ENCODE measurements around the gene PGPEP1. TPM values are rescaled to one million over a fixed set of nuclear protein-coding genes. Genes with fewer than 3 reads are reported as not detected.

The PGPEP1 gene
- total and polyA plus RNA-seq, 4 donors = 19.2 to 46.9 (median 33.4) TPM

DNA sequence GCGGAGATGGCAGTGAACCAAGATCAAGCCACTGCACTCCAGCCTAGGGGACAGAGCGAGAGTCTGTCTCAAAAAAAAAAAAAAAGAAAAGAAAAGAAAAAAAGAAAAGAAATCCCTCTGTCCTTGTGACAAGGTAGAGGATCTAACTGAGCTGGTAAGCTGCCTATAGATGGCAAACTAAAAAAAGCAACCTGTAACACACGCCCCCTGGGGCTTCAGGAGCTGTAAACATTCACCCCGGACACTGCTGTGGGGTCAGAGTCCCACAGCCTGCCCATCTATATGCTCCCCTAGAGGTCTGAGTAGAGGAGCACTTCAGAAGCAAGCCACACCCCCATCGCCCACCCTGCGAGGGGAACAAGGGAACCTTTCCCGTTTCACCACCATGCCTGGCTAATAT is 4.3 kb upstream of the PGPEP1 start:
- no peaks in the 10 kb centered on the region for H3K9me3 ChIP-seq (ENCODE audit: control insufficient read depth, low read length)
- H3K27ac ChIP-seq (ENCODE audit: low read depth in 1 of 2, low read length in 2 of 2) = no peak overlapping the region
- no peaks in the 10 kb centered on the region for H3K27me3 ChIP-seq (ENCODE audit: control insufficient read depth in 1 of 2, insufficient read depth in 2 of 2, low read length in 1 of 2)
- no peak overlapping the region for H3K4me3 ChIP-seq (ENCODE audit: low read length in 2 of 2)
- ATAC-seq (ENCODE audit: low FRiP score) (no peak), DNase-seq (no peak)
- H3K4me1 ChIP-seq (ENCODE audit: control insufficient read depth in 1 of 2, insufficient read depth in 2 of 2, low read length in 2 of 2) = no peaks in the 10 kb centered on the region
- intact Hi-C loops (cut with DNase I) = loop anchor here in 1 of 2 donors (10.0 kb wide), 1 partner anchor 121 kb away; no protein-coding TSS in a partner anchor
- H3K36me3 ChIP-seq (ENCODE audit: control insufficient read depth in 1 of 2, insufficient read depth in 2 of 2, low read length in 1 of 2) = no peaks in the 10 kb centered on the region
- WGBS, 2 donors = 52 to 60% methylated on average over 7 of the region's 7 CpGs

GRCh38 chr19:18338541-18338940 is 1.9 kb upstream of the PGPEP1 start:
- H3K27me3 ChIP-seq (ENCODE audit: control insufficient read depth in 1 of 2, insufficient read depth in 2 of 2, low read length in 1 of 2) = no peaks in the 10 kb centered on the region
- intact Hi-C loops (cut with DNase I) = loop anchor here in 1 of 2 donors (10.0 kb wide), 1 partner anchor 124 kb away; no protein-coding TSS in a partner anchor

GRCh38 chr19:18339723-18340122 is 675 bp upstream of the PGPEP1 start:
- no peak overlapping the region for H3K27ac ChIP-seq (ENCODE audit: low read depth in 1 of 2, low read length in 2 of 2)
- no peaks in the 10 kb centered on the region for H3K4me1 ChIP-seq (ENCODE audit: control insufficient read depth in 1 of 2, insufficient read depth in 2 of 2, low read length in 2 of 2)
- no peak for DNase-seq
- H3K9me3 ChIP-seq (ENCODE audit: control insufficient read depth, low read length) = no peaks in the 10 kb centered on the region
- intact Hi-C loops (cut with DNase I) = loop anchor here in 1 of 2 donors (10.0 kb wide), 1 partner anchor 125 kb away; no protein-coding TSS in a partner anchor
- H3K36me3 ChIP-seq (ENCODE audit: control insufficient read depth in 1 of 2, insufficient read depth in 2 of 2, low read length in 1 of 2) = no peaks in the 10 kb centered on the region
- H3K27me3 ChIP-seq (ENCODE audit: control insufficient read depth in 1 of 2, insufficient read depth in 2 of 2, low read length in 1 of 2) = no peaks in the 10 kb centered on the region
- 52 to 60% methylated on average over 6 of the region's 6 CpGs for WGBS, 2 donors
- no peak overlapping the region for H3K4me3 ChIP-seq (ENCODE audit: low read length in 2 of 2)
- ATAC-seq (ENCODE audit: low FRiP score) = no peak

More at GRCh38 chr19:18338541-18338940, 1.9 kb upstream of the PGPEP1 start:
- H3K27ac ChIP-seq (ENCODE audit: low read depth in 1 of 2, low read length in 2 of 2) = no peak overlapping the region
- H3K4me3 ChIP-seq (ENCODE audit: low read length in 2 of 2) = no peak overlapping the region
- ATAC-seq (ENCODE audit: low FRiP score) = no peak
- no peaks in the 10 kb centered on the region for H3K9me3 ChIP-seq (ENCODE audit: control insufficient read depth, low read length)
- H3K36me3 ChIP-seq (ENCODE audit: control insufficient read depth in 1 of 2, insufficient read depth in 2 of 2, low read length in 1 of 2) = no peaks in the 10 kb centered on the region
- no peak for DNase-seq
- H3K4me1 ChIP-seq (ENCODE audit: control insufficient read depth in 1 of 2, insufficient read depth in 2 of 2, low read length in 2 of 2) = no peaks in the 10 kb centered on the region
- WGBS, 2 donors = 39 to 43% methylated on average over 9 of the region's 9 CpGs

GRCh38 chr19:18340990-18341868 is 831 bp downstream of the PGPEP1 start:
- intact Hi-C loops (cut with DNase I) = no loop called here
- no peaks in the 10 kb centered on the region for H3K9me3 ChIP-seq (ENCODE audit: control insufficient read depth, low read length)
- no peaks in the 10 kb centered on the region for H3K4me1 ChIP-seq (ENCODE audit: control insufficient read depth in 1 of 2, insufficient read depth in 2 of 2, low read length in 2 of 2)
- no peaks in the 10 kb centered on the region for H3K36me3 ChIP-seq (ENCODE audit: control insufficient read depth in 1 of 2, insufficient read depth in 2 of 2, low read length in 1 of 2)
- WGBS, 2 donors = 0 to 2% methylated on average over 17 to 18 of the region's 18 CpGs
- no peaks in the 10 kb centered on the region for H3K27me3 ChIP-seq (ENCODE audit: control insufficient read depth in 1 of 2, insufficient read depth in 2 of 2, low read length in 1 of 2)
- peak; percentile 72 to 88 for DNase-seq
- peak; percentile 66 for ATAC-seq (ENCODE audit: low FRiP score)
- peak overlapping the region; percentile 55 to 95 for H3K4me3 ChIP-seq (ENCODE audit: low read length in 2 of 2)
- H3K27ac ChIP-seq (ENCODE audit: low read depth in 1 of 2, low read length in 2 of 2) = peak overlapping the region in 1 of 2 donors; percentile 81

DNA sequence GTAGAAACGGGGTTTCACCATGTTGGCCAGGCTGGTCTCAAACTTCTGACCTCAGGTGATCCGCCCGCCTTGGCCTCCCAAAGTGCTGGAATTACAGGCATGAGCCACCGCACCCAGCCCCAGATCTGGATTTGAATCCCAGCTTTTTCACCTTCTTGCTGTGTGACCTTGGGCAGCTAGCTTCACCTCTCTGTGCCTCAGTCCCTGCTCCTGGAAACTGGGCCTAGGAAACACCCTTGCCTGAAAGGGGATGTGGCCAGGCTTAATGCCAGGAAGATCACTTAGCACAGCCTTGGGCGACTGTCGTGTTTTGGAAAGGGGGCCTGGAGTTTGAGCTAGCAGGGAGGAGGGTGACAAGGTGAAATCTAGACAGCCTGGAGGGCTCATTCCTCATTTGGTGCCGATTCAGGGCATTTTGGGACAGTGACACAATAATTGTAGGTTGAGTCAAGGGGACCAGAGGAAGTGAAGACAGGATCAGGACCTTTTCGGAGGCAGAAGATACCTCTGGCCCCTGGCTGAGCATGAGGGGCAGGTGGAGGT is 1.8 kb downstream of the PGPEP1 start:
- 80% methylated on average over 8 of the region's 8 CpGs for WGBS, 2 donors
- Histone ChIP-seq H3K27ac (ENCODE audit: low read depth in 1 of 2, low read length in 2 of 2) (no peak overlapping the region), H3K36me3 (ENCODE audit: control insufficient read depth in 1 of 2, insufficient read depth in 2 of 2, low read length in 1 of 2) (no peaks in the 10 kb centered on the region), H3K4me3 (ENCODE audit: low read length in 2 of 2) (no peak overlapping the region), H3K9me3 (ENCODE audit: control insufficient read depth, low read length) (no peaks in the 10 kb centered on the region), H3K4me1 (ENCODE audit: control insufficient read depth in 1 of 2, insufficient read depth in 2 of 2, low read length in 2 of 2) (no peaks in the 10 kb centered on the region), H3K27me3 (ENCODE audit: control insufficient read depth in 1 of 2, insufficient read depth in 2 of 2, low read length in 1 of 2) (no peaks in the 10 kb centered on the region)
- ATAC-seq (ENCODE audit: low FRiP score) (no peak), DNase-seq (no peak)
- intact Hi-C loops (cut with DNase I) = no loop called here

DNA sequence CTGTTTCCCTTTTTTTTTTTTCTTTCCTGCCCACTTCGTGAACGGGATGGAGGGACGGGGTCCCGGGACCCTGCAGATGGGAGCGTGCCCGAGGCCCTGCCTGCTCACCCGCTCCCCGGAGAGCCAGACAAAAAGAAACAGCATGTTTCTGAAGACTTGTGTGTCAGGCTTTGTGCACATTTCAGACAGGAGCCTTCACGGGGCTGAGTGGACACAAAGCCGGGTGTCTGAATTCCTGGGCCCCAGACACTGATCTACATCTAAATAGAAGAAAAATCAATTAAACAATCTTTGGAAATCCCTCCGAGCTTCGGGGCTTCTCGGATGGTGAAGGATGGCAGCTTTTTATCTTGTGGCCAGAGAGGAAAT is 4.2 kb downstream of the PGPEP1 start:
- WGBS, 2 donors = 64 to 70% methylated on average over 13 of the region's 13 CpGs
- Histone ChIP-seq H3K27ac (ENCODE audit: low read depth in 1 of 2, low read length in 2 of 2) (no peak overlapping the region), H3K4me3 (ENCODE audit: low read length in 2 of 2) (no peak overlapping the region), H3K4me1 (ENCODE audit: control insufficient read depth in 1 of 2, insufficient read depth in 2 of 2, low read length in 2 of 2) (no peaks in the 10 kb centered on the region), H3K27me3 (ENCODE audit: control insufficient read depth in 1 of 2, insufficient read depth in 2 of 2, low read length in 1 of 2) (no peaks in the 10 kb centered on the region), H3K9me3 (ENCODE audit: control insufficient read depth, low read length) (no peaks in the 10 kb centered on the region), H3K36me3 (ENCODE audit: control insufficient read depth in 1 of 2, insufficient read depth in 2 of 2, low read length in 1 of 2) (no peaks in the 10 kb centered on the region)
- intact Hi-C loops (cut with DNase I) = no loop called here
- DNase-seq (no peak), ATAC-seq (ENCODE audit: low FRiP score) (no peak)

- no peak for DNase-seq
- Histone ChIP-seq H3K27me3 (ENCODE audit: control insufficient read depth in 1 of 2, insufficient read depth in 2 of 2, low read length in 1 of 2) (no peaks in the 10 kb centered on the region), H3K4me3 (ENCODE audit: low read length in 2 of 2) (no peak overlapping the region), H3K4me1 (ENCODE audit: control insufficient read depth in 1 of 2, insufficient read depth in 2 of 2, low read length in 2 of 2) (no peaks in the 10 kb centered on the region), H3K27ac (ENCODE audit: low read depth in 1 of 2, low read length in 2 of 2) (no peak overlapping the region), H3K36me3 (ENCODE audit: control insufficient read depth in 1 of 2, insufficient read depth in 2 of 2, low read length in 1 of 2) (no peaks in the 10 kb centered on the region), H3K9me3 (ENCODE audit: control insufficient read depth, low read length) (no peaks in the 10 kb centered on the region)
- intact Hi-C loops (cut with DNase I) = no loop called here
- WGBS, 2 donors = 91 to 95% methylated on average over 6 of the region's 6 CpGs
- ATAC-seq (ENCODE audit: low FRiP score) = no peak
Observed at GRCh38 chr19:18345296-18345695, 4.9 kb downstream of the PGPEP1 start.

DNA sequence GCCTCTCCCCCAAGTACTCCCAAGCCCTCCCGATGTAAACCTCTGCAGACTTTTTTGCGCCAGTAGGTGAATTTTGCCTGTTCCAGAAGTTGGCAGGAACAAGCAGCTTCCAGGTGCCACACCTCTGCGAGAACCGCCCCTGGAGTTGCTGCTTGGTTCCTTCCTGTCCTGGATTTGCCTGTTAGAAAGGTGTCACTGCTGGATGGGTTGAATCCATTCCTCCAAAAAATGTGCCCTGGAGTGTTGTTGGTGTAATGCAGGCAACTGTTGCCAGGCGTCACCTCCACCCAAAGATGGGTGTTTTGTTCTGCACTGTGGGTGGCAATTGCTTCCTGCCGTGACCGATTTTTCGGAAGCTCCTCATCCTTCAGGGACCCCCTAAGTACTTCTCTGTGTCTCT is 5.7 kb downstream of the PGPEP1 start:
- DNase-seq (no peak), ATAC-seq (ENCODE audit: low FRiP score) (no peak)
- Histone ChIP-seq H3K9me3 (ENCODE audit: control insufficient read depth, low read length) (no peaks in the 10 kb centered on the region), H3K36me3 (ENCODE audit: control insufficient read depth in 1 of 2, insufficient read depth in 2 of 2, low read length in 1 of 2) (no peaks in the 10 kb centered on the region), H3K4me1 (ENCODE audit: control insufficient read depth in 1 of 2, insufficient read depth in 2 of 2, low read length in 2 of 2) (no peaks in the 10 kb centered on the region), H3K27me3 (ENCODE audit: control insufficient read depth in 1 of 2, insufficient read depth in 2 of 2, low read length in 1 of 2) (no peaks in the 10 kb centered on the region), H3K4me3 (ENCODE audit: low read length in 2 of 2) (no peak overlapping the region), H3K27ac (ENCODE audit: low read depth in 1 of 2, low read length in 2 of 2) (no peak overlapping the region)
- intact Hi-C loops (cut with DNase I) = no loop called here
- 79 to 81% methylated on average over 8 of the region's 8 CpGs for WGBS, 2 donors

DNA sequence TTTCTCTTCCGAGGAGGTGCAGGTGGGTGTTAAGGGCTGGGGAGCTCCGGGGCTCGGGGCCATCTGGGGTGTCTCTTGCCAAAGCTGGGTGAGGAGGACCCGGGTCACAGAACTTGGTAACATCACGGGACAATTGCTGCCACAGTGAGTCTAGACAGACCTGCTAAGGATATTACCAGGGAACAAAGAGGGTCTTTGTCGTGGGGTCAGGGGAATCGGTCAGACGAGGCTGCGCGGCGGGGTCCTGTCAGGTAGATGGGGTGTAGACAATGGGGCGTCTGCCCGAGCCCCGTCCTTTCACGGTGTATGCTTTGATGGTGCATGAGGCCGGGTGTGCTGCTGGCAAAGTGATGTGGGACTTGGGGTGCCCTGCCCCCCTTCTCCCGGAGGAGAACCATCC is 7.8 kb downstream of the PGPEP1 start:
- ATAC-seq (ENCODE audit: low FRiP score) = no peak
- Histone ChIP-seq H3K4me1 (ENCODE audit: control insufficient read depth in 1 of 2, insufficient read depth in 2 of 2, low read length in 2 of 2) (no peaks in the 10 kb centered on the region), H3K4me3 (ENCODE audit: low read length in 2 of 2) (no peak overlapping the region), H3K27me3 (ENCODE audit: control insufficient read depth in 1 of 2, insufficient read depth in 2 of 2, low read length in 1 of 2) (no peaks in the 10 kb centered on the region), H3K27ac (ENCODE audit: low read depth in 1 of 2, low read length in 2 of 2) (no peak overlapping the region), H3K9me3 (ENCODE audit: control insufficient read depth, low read length) (no peaks in the 10 kb centered on the region), H3K36me3 (ENCODE audit: control insufficient read depth in 1 of 2, insufficient read depth in 2 of 2, low read length in 1 of 2) (no peaks in the 10 kb centered on the region)
- WGBS, 2 donors = 88 to 91% methylated on average over 17 of the region's 17 CpGs
- DNase-seq = no peak
- intact Hi-C loops (cut with DNase I) = loop anchor here (2.0 kb wide), 2 partner anchors 63 to 65 kb away; no protein-coding TSS in a partner anchor
